Activated T-cell treated with anti-CD3 and anti-CD28 coated beads, Interleukin-2, amount 50 U/mL, for 4 hours (primary cell): ENCODE results near the gene CRHR2. TPM values are rescaled to one million over a fixed set of nuclear protein-coding genes. Genes with fewer than 3 reads are reported as not detected.

ENCODE experiments used
- ATAC-seq, 2 donors: fragments of 200-7000 bp; cut with Tn5 transposase; one replicate each; pipeline ENCODE4 v1.10.0; 2021
- DNase-seq: peaks from one replicate; pipeline ENCODE4 v3.0.0-alpha.2; 2020
- H3K27me3 Mint-ChIP-seq: one replicate; pipeline ENCODE4 v1.8.0; 2021; ENCODE audit warnings: low read depth, mixed read lengths
- H3K36me3 Mint-ChIP-seq: one replicate; pipeline ENCODE4 v1.8.0; 2022; ENCODE audit warnings: mixed read lengths; ENCODE audit not compliant: insufficient read depth
- H3K4me1 Mint-ChIP-seq: one replicate; pipeline ENCODE4 v1.8.0; 2021; ENCODE audit warnings: low read depth, mixed read lengths
- H3K4me3 Mint-ChIP-seq: one replicate; pipeline ENCODE4 v1.8.0; 2021; ENCODE audit warnings: mild to moderate bottlenecking, moderate library complexity, mixed read lengths
- H3K9me3 Mint-ChIP-seq: one replicate; pipeline ENCODE4 v1.8.0; 2021; ENCODE audit warnings: mixed read lengths
- total RNA-seq, 3 donors: library from RNA; stranded (reverse); gene quantifications; one replicate each; pipeline ENCODE4 v1.2.1, GENCODE V29; 2021

Gene CRHR2
- total RNA-seq, 3 donors from 2014 or later: not detected

DNA sequence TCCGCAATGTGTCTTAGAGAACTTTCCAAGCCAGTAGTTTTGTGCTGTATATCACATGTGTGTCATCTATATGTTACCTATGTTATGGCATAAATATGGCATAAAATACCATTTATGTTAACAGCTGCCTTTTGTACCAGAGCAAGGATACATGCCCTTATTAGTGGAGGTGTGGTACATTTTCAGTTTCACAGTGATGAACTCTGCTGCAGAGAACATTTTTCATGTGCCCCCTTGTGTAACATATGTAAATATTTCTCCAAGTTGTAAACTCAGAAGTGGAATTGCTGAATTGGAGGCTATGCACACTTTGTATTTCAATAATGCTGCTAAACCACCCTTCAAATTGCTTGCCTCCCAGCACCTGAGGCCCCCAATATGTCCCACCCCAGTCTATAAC lies 31.9 kb upstream of the CRHR2 start:
- H3K4me1 Mint-ChIP-seq: no peaks in the 10 kb centered on the region
- no peak overlapping the region for H3K4me3 Mint-ChIP-seq
- DNase-seq: no peak
- no peaks in the 10 kb centered on the region for H3K27me3 Mint-ChIP-seq
- H3K9me3 Mint-ChIP-seq: peaks cover 20% of the 10 kb centered on the region
- ATAC-seq: no peak
- peaks cover 23% of the 10 kb centered on the region for H3K36me3 Mint-ChIP-seq

DNA sequence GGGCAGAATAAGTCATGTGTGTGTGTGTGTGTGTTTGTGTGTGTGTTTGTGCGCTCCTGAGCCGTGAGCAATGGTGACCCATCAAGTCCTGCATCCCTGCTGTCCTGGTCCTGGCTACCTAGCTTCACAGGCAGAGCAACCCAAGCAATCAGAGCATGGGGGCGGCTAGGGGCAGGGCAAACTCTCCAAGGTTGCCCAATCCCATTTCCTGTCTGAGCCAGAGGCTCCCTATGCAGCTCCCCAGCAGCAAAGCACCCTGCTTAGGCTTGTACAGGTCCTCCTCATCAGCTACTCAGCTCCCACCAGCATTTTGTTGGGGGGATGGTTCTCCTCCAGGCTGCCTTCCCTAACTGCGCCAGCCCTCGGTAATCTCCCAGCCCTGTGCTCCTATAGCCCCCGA lies 31.1 kb upstream of the CRHR2 start:
- no peaks in the 10 kb centered on the region for H3K4me1 Mint-ChIP-seq
- peaks cover 14% of the 10 kb centered on the region for H3K9me3 Mint-ChIP-seq
- H3K4me3 Mint-ChIP-seq: no peak overlapping the region
- no peaks in the 10 kb centered on the region for H3K27me3 Mint-ChIP-seq
- DNase-seq (no peak), ATAC-seq (no peak)
- H3K36me3 Mint-ChIP-seq: peaks cover 20% of the 10 kb centered on the region

DNA sequence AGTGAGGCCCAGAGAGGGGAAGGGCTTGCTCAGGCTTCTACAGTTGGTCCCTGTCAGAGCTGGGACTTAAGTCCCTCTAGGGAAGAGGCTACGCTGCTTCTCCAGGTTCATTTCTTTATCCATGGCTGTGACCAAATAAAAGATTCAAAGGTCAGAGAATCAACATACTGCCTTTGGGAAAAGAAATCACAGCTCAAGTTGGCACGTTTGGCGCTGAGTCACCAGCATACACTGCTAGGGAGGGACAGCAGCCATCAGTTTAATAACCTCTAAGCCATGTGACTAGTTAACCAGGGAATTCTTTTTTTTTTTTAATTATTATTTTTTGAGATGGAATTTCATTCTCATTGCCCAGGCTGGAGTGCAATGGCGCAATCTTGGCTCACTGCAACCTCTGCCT lies 28.4 kb upstream of the CRHR2 start:
- ATAC-seq (no peak), DNase-seq (no peak)
- no peaks in the 10 kb centered on the region for H3K27me3 Mint-ChIP-seq
- H3K4me3 Mint-ChIP-seq: no peak overlapping the region
- H3K4me1 Mint-ChIP-seq: no peaks in the 10 kb centered on the region
- no peaks in the 10 kb centered on the region for H3K9me3 Mint-ChIP-seq
- peaks cover 4% of the 10 kb centered on the region for H3K36me3 Mint-ChIP-seq

DNA sequence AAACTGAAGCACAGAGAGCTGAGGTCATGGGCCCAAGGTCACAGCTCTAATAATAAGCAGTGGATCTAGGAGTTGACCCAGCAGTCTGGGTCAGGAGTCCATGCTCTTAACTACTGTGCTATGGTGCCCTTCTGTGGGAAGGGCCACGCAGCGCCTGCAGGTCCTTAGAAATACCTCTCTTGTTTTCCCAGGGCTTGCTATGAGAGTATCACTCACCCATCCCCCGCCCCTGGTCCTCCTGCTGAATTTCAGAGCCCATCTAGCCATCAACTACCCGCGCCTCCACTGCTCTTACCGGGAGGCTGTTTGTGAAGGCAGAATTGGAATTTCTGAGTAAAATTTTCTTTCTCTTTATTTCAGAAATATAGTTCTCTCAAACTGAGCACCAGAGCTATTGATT lies 27.3 kb upstream of the CRHR2 start:
- no peaks in the 10 kb centered on the region for H3K9me3 Mint-ChIP-seq
- ATAC-seq (no peak), DNase-seq (no peak)
- no peak overlapping the region for H3K4me3 Mint-ChIP-seq
- H3K4me1 Mint-ChIP-seq: no peaks in the 10 kb centered on the region
- H3K27me3 Mint-ChIP-seq: no peaks in the 10 kb centered on the region
- H3K36me3 Mint-ChIP-seq: no peaks in the 10 kb centered on the region

DNA sequence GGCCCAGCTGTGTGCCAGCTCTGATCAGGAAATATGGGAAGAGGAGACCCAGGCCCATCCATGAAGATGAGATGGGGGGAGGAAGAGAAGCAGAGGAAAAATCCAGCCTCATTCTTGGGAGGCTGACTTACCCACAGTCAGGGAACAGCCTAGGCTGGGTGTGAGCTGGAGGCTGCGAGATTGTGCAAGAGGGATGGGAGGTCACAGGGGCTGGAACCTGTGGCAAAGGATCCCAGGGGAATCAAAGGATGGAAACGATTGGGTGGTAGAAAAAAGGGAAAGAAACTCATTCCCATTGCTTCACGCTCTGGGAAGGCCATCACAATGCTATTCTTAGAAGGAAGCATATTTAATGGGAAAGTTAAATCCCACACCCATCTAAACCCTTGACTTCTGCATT lies 26.7 kb upstream of the CRHR2 start:
- no peak for ATAC-seq
- no peak for DNase-seq
- H3K27me3 Mint-ChIP-seq: no peaks in the 10 kb centered on the region
- no peaks in the 10 kb centered on the region for H3K36me3 Mint-ChIP-seq
- no peaks in the 10 kb centered on the region for H3K4me1 Mint-ChIP-seq
- H3K9me3 Mint-ChIP-seq: no peaks in the 10 kb centered on the region
- no peak overlapping the region for H3K4me3 Mint-ChIP-seq

DNA sequence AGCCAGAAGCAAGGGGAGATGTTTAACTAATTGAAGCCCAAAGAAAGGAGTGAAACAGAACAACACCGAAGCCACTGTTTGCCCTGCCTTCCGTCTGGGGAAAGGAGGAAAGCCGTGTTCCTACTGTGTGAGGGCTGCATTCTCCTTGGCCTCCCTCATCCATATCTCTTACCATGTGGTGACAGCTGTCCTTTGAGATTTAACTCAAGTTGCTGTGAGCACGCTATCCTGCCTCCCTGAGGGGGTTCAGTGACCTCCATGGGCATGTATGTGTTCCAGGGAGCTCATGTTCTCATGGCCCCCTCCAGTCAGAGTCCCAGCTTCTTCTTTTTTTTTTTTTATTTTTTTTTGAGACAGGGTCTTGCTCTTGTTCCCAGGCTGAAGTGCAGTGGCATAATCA lies 26.2 kb upstream of the CRHR2 start:
- no peaks in the 10 kb centered on the region for H3K36me3 Mint-ChIP-seq
- no peaks in the 10 kb centered on the region for H3K4me1 Mint-ChIP-seq
- no peak for ATAC-seq
- H3K4me3 Mint-ChIP-seq: no peak overlapping the region
- no peaks in the 10 kb centered on the region for H3K27me3 Mint-ChIP-seq
- DNase-seq: no peak
- no peaks in the 10 kb centered on the region for H3K9me3 Mint-ChIP-seq

DNA sequence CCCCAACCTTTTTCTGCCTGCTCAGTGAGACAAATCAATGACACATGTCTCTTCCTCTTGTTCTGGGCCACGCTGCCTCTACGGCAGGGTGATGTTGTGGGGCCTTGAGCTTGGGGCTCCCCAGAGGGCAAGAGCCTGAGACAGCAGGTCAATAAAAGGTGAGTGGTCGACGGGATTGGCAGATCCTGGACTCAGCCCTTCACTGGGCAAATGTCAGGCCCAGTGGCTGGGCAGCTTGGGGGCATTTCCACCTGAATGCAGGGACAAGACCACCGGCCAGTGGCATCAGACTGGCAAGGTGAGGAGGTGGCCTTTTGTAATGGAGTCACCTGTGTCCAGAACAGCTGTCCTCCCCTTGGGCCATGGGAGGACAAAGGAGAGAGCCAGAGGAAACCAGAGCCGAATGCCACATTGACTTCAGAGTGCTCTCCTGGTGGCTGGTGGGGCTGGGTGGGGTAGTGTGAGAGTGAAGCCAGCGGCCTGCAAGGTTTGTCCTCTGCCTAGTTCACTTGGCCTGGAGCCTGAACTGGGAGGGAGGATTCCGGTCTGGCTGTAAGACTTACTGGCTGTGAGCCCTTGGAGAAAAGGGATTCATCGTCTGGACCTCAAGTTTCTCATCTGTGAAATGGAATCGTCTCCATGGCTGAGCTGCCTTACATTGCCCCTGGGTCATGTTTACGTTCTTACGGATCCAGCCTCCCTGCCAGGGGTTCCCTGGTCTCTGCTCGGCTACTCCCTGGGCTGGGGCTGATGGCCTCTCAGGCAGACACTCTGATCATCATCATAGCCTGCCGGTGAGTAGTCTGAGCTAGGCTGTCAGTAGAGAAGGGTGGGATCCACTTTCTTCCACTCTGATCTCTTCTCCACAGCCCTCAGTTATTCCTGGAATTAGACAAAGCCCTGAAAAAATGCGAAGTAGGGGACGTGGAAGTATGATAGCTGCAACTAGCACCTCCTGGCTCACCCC lies 25.4 kb upstream of the CRHR2 start:
- Mint-ChIP-seq H3K4me1 (no peaks in the 10 kb centered on the region), H3K9me3 (no peaks in the 10 kb centered on the region), H3K36me3 (no peaks in the 10 kb centered on the region), H3K4me3 (no peak overlapping the region), H3K27me3 (no peaks in the 10 kb centered on the region)
- ATAC-seq: no peak
- no peak for DNase-seq

DNA sequence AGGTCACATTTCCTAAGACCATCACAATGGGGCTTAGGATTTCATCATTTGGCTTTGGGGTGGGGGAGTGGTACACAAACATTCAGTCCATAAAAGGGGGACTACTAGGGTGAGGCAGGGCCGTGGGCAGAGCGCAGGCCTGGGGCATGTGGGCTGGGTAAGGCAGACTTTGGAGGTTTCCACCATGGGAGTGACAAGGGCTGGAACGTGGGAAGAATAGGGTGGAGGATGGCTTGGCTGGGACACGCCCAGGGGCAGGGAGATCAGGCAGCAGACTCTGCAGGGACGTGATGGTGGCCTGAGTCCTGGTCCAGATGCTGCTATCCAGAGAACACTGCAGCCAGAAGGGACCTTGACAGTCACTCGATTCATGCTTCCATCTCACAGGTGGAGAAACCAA lies 24.7 kb upstream of the CRHR2 start:
- Mint-ChIP-seq H3K4me1 (no peaks in the 10 kb centered on the region), H3K36me3 (no peaks in the 10 kb centered on the region), H3K27me3 (no peaks in the 10 kb centered on the region), H3K9me3 (no peaks in the 10 kb centered on the region), H3K4me3 (no peak overlapping the region)
- ATAC-seq: no peak
- no peak for DNase-seq

DNA sequence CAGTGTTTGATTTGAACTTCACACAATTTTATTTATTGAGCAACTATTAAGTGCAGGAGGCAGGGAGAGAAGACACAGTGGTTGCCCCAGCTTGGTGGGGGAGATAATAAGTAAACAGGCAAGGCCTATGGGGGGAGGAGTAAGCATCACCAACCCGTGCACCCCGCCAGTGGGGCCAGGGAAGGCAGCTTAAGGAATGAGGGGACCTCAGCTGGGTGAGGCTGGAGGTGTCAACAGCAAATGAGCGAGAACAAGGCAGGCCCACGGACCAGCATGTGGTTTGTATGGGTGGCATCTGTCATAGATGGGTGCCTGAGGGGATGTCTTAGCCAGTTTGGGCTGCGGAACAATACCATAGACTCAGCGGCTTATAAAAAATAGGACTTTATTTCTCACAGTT lies 24.1 kb upstream of the CRHR2 start:
- Mint-ChIP-seq H3K4me1 (no peaks in the 10 kb centered on the region), H3K4me3 (no peak overlapping the region), H3K27me3 (no peaks in the 10 kb centered on the region), H3K9me3 (no peaks in the 10 kb centered on the region), H3K36me3 (no peaks in the 10 kb centered on the region)
- no peak for ATAC-seq
- no peak for DNase-seq

DNA sequence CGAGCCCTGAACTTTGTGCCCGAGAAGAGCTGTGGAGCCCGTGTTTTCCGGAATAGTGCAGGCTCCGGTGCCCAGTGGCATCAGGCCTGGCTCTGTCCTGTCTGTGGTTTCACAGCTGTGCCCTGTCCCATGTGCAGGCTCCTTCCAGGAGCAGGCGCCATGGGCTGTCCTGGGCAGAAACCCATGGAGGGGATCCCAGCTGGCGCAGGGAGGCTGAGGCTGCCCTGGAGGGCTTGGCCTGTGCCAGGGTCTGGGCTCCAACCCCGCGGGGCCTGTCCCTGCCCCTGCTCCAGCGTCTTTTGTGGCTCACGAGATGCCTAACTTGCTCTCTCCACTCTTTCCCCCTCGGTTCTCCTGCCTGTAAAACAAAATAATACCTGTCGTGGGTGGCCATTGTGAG lies 23.3 kb upstream of the CRHR2 start:
- Mint-ChIP-seq H3K4me3 (no peak overlapping the region), H3K9me3 (no peaks in the 10 kb centered on the region), H3K27me3 (no peaks in the 10 kb centered on the region), H3K36me3 (no peaks in the 10 kb centered on the region), H3K4me1 (no peaks in the 10 kb centered on the region)
- DNase-seq (no peak), ATAC-seq (no peak)

DNA sequence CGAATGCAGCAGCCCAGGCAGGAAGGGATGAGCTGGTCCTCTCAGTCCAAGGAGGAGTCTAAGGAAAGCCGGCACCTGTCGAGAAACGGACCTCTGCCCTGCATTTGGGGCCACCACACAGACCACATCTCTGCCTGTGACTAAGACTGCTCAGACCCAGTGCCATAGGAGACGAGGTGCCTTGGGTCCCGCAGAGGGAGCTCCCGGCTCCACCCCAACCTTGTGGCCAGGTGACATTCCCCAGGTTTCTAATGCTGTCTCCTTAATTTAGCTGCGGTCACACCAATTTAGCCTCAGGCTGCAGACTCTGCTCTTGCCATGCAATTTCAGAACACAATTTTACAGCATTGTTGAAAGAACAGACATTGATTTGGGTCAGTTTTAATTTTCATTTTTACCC lies 22.8 kb upstream of the CRHR2 start:
- ATAC-seq: no peak
- H3K4me3 Mint-ChIP-seq: no peak overlapping the region
- no peaks in the 10 kb centered on the region for H3K4me1 Mint-ChIP-seq

DNA sequence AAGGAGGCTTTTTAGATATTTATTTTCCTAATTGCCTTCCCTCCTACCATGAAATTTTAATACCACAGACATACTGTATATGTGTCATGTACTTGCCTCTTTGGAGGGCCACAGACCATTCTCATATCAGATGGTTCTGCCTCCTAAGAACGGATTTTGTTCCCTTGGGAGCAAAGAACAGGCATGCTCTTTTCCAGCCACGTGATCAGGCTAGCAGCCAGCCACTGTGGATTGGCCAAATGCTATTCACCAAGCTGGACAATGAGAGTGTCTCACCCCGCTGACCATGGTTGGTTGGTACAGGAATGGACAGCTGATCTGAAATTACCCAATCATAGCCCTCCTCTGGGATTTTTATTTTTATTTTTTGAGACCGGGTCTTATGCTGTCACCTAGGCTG lies 21.5 kb upstream of the CRHR2 start:
- Mint-ChIP-seq H3K27me3 (no peaks in the 10 kb centered on the region), H3K4me3 (no peak overlapping the region), H3K9me3 (no peaks in the 10 kb centered on the region), H3K4me1 (no peaks in the 10 kb centered on the region), H3K36me3 (no peaks in the 10 kb centered on the region)
- ATAC-seq (no peak), DNase-seq (no peak)

More for the DNA sequence above, 22.8 kb upstream of the CRHR2 start:
- Mint-ChIP-seq H3K36me3 (no peaks in the 10 kb centered on the region), H3K9me3 (no peaks in the 10 kb centered on the region), H3K27me3 (no peaks in the 10 kb centered on the region)
- DNase-seq: no peak

DNA sequence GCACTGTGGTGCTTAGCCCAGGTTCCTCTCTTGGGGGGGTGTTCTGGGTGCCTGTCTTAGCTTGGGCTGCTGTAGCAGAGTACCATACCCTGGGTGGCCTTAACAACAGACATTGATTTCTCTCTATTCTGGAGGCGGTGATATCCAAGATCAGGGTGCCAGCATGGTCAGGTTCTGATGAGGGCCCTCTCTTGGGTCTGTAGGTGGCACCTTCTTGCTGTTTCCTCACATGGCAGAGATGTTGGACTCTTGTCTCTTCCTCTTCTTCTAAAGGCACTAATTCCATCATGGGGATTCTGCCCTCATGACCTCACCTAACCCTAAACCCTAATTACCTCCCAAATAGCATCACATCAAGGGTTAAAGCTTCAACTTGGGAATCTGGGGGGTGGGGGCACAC lies 19.9 kb upstream of the CRHR2 start:
- H3K36me3 Mint-ChIP-seq: no peaks in the 10 kb centered on the region
- no peaks in the 10 kb centered on the region for H3K9me3 Mint-ChIP-seq
- peaks cover 6% of the 10 kb centered on the region for H3K4me1 Mint-ChIP-seq
- no peaks in the 10 kb centered on the region for H3K27me3 Mint-ChIP-seq
- no peak for DNase-seq
- H3K4me3 Mint-ChIP-seq: no peak overlapping the region
- no peak for ATAC-seq

DNA sequence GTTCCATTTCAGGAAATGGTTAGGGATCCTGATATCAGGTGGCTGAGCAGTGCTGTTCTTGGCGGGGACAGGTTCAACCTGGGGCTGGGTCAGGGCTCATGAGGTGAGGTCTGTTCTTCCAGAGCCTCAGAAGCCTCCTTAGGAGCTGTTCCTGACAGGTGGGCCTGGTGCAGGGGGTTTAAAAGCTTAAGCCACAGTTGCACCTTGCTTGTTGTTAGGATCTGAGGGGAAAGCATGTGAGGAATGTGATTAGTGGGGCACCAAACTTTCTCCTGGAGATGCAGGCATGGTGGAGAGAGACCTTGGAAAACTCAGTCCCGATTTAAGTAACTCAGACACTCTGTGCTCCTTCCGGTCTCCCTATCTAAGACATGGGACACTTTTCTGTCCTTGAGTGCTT lies 18.7 kb upstream of the CRHR2 start:
- DNase-seq: no peak
- H3K9me3 Mint-ChIP-seq: no peaks in the 10 kb centered on the region
- no peaks in the 10 kb centered on the region for H3K27me3 Mint-ChIP-seq
- H3K4me1 Mint-ChIP-seq: peaks cover 6% of the 10 kb centered on the region
- ATAC-seq: no peak
- no peak overlapping the region for H3K4me3 Mint-ChIP-seq
- no peaks in the 10 kb centered on the region for H3K36me3 Mint-ChIP-seq

DNA sequence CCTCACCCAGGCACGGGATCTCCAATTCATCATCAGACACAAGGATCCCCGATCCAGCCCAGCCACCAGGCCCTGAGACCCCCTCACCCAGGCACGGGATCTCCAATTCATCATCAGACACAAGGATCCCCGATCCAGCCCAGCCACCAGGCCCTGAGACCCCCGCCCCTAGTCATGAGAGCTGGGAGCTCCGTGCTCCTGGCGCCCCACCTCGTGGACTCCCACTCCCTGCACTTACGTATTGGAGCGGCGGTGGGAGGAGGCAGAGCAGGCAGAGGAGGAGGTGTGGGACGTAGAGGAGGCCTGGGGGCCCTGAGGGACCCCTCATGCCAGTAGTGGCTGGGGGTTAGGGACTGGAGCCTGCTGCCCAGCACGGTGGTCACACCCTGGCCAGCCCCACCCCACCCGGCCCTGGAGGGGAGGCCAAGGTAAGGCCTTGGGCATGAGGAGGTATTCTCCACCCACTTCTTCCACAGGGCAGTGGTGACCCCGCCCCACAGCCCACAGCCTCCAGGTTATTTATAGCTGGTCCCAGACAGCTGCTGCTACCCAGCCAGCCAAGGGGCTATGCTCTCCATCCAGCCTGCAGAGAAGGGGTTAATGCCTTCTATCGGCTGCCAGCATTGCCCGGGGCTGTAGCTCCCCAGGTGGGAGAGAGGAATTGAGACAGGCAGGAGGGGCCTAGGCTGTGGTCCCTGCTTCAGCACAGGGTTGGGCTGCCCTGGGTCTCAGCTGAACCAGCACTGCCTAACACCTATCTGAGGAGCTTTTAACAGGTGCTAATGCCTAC lies 17.6 kb upstream of the CRHR2 start:
- ATAC-seq (no peak), DNase-seq (no peak)
- Mint-ChIP-seq H3K9me3 (no peaks in the 10 kb centered on the region), H3K4me3 (no peak overlapping the region), H3K4me1 (peaks cover 6% of the 10 kb centered on the region), H3K36me3 (no peaks in the 10 kb centered on the region), H3K27me3 (no peaks in the 10 kb centered on the region)
